HEK293T (cell line): ENCODE measurements around the gene ARMC6.

ENCODE experiments used
- CTCF ChIA-PET: fragments of 350-600 bp; formaldehyde crosslinking; extraction: SDS; loops from one replicate; lab custom pipeline; 2021; ENCODE audit warnings: antibody characterized with exemption, inconsistent platforms; lab: Yijun Ruan, JAX
- POLR2A ChIA-PET: fragments of 350-600 bp; formaldehyde crosslinking; extraction: SDS; loops from one replicate; lab custom pipeline; 2020; ENCODE audit warnings: antibody characterized with exemption, inconsistent platforms; lab: Yijun Ruan, JAX
- DNase-seq: peaks from one replicate; pipeline ENCODE4 v3.0.0; 2012; ENCODE audit warnings: mixed read lengths; ENCODE audit errors: extremely low spot score
- ARNT ChIP-seq: fragments of 450-650 bp; IDR thresholded peaks from 2 replicates; pipeline ENCODE4 v1.6.1; 2017; ENCODE audit warnings: mild to moderate bottlenecking
- BHLHE40 ChIP-seq: fragments of 450-650 bp; IDR thresholded peaks from 2 replicates; pipeline ENCODE4 v1.6.1; 2016; ENCODE audit warnings: mild to moderate bottlenecking, moderate library complexity, borderline replicate concordance
- CTBP1 ChIP-seq: fragments of 450-650 bp; IDR thresholded peaks from 2 replicates; pipeline ENCODE4 v1.6.1; 2016; ENCODE audit warnings: borderline replicate concordance
- ELF4 ChIP-seq: fragments of 450-650 bp; IDR thresholded peaks from 2 replicates; pipeline ENCODE4 v1.6.1; 2017; ENCODE audit warnings: antibody characterized with exemption
- FOXA1 ChIP-seq: fragments of 450-650 bp; IDR thresholded peaks from 2 replicates; pipeline ENCODE4 v1.6.1; 2016; ENCODE audit warnings: mild to moderate bottlenecking
- FOXK2 ChIP-seq: fragments of 450-650 bp; IDR thresholded peaks from 2 replicates; pipeline ENCODE4 v1.6.1; 2016; ENCODE audit warnings: mild to moderate bottlenecking
- FOXM1 ChIP-seq: fragments of 450-650 bp; IDR thresholded peaks from 2 replicates; pipeline ENCODE4 v1.6.1; 2017; ENCODE audit warnings: mild to moderate bottlenecking, borderline replicate concordance
- HDGF ChIP-seq: fragments of 450-650 bp; IDR thresholded peaks from 2 replicates; pipeline ENCODE4 v1.6.1; 2017; ENCODE audit warnings: antibody characterized with exemption, borderline replicate concordance
- L3MBTL2 ChIP-seq: fragments of 450-650 bp; conservative IDR thresholded peaks from 2 replicates; pipeline ENCODE4 v1.6.1; 2016; ENCODE audit warnings: mild to moderate bottlenecking
- LEF1 ChIP-seq: fragments of 450-650 bp; IDR thresholded peaks from 2 replicates; pipeline ENCODE4 v1.6.1; 2017; ENCODE audit warnings: mild to moderate bottlenecking, borderline replicate concordance
- NFRKB ChIP-seq: fragments of 450-650 bp; IDR thresholded peaks from 2 replicates; pipeline ENCODE4 v1.6.1; 2016; ENCODE audit warnings: mild to moderate bottlenecking, moderate library complexity
- PKNOX1 ChIP-seq: fragments of 450-650 bp; IDR thresholded peaks from 2 replicates; pipeline ENCODE4 v1.6.1; 2016
- SUZ12 ChIP-seq: fragments of 450-650 bp; IDR thresholded peaks from 2 replicates; pipeline ENCODE4 v1.6.1; 2016; ENCODE audit warnings: mild to moderate bottlenecking
- TARDBP ChIP-seq: fragments of 450-650 bp; IDR thresholded peaks from 2 replicates; pipeline ENCODE4 v1.6.1; 2016
- ZNF384 ChIP-seq: fragments of 450-650 bp; IDR thresholded peaks from 2 replicates; pipeline ENCODE4 v1.6.1; 2016

The ARMC6 gene

GRCh38 chr19:19054315-19054938, 21.0 kb downstream of the ARMC6 start:
- TF ChIP-seq NFRKB = no peak
- no peak for TF ChIP-seq L3MBTL2
- TF ChIP-seq HDGF = no peak
- no peak for TF ChIP-seq SUZ12
- no peak for TF ChIP-seq FOXM1
- no peak for TF ChIP-seq FOXK2
- no peak for TF ChIP-seq FOXA1
- no peak for TF ChIP-seq BHLHE40
- no peak for TF ChIP-seq ZNF384
- ChIA-PET POLR2A (no interaction called here), CTCF (interaction anchor here (0.8 kb wide), 1 partner anchor 8 kb away, joined by 4 read pairs; no protein-coding TSS in a partner anchor)
- DNase-seq = no peak

- TF ChIP-seq FOXM1 (no peak), ZNF384 (no peak), L3MBTL2 (no peak), ELF4 (no peak)
- POLR2A ChIA-PET = no interaction called here
- CTCF ChIA-PET = no interaction called here
- no peak for DNase-seq
Measured at GRCh38 chr19:19054939-19055440, 21.6 kb downstream of the ARMC6 start.

- no peak for DNase-seq
- ChIA-PET CTCF (no interaction called here), POLR2A (no interaction called here)
- TF ChIP-seq CTBP1 = no peak
Measured at GRCh38 chr19:19055701-19056100, 22.3 kb downstream of the ARMC6 start.

GRCh38 chr19:19056636-19057275, 23.4 kb downstream of the ARMC6 start:
- ChIA-PET POLR2A (no interaction called here), CTCF (no interaction called here)
- DNase-seq = no peak
- TF ChIP-seq ARNT (no peak), HDGF (no peak), SUZ12 (no peak), LEF1 (no peak), FOXK2 (no peak), L3MBTL2 (no peak), ZNF384 (no peak), TARDBP (no peak)

- ChIA-PET CTCF (no interaction called here), POLR2A (no interaction called here)
- no peak for DNase-seq
- no peak for TF ChIP-seq HDGF
Measured at GRCh38 chr19:19057317-19057716, 23.9 kb downstream of the ARMC6 start.

- ChIA-PET CTCF (no interaction called here), POLR2A (no interaction called here)
- no peak for DNase-seq
- TF ChIP-seq PKNOX1 (no peak), LEF1 (no peak)
Measured at GRCh38 chr19:19057720-19058119, 24.3 kb downstream of the ARMC6 start.

- TF ChIP-seq NFRKB = no peak
- POLR2A ChIA-PET = interaction anchor here (1.0 kb wide), 1 partner anchor 46 kb away, joined by 3 read pairs; no protein-coding TSS in a partner anchor
- DNase-seq = no peak
- CTCF ChIA-PET = no interaction called here
Measured at GRCh38 chr19:19059018-19059836, 25.8 kb downstream of the ARMC6 start.

GRCh38 chr19:19059837-19060611, 26.6 kb downstream of the ARMC6 start:
- DNase-seq = no peak
- no peak for TF ChIP-seq ELF4
- no peak for TF ChIP-seq ZNF384
- no peak for TF ChIP-seq FOXA1
- TF ChIP-seq CTBP1 = no peak
- CTCF ChIA-PET = no interaction called here

More at GRCh38 chr19:19059837-19060611, 26.6 kb downstream of the ARMC6 start:
- POLR2A ChIA-PET = interaction anchor here (1.0 kb wide), 1 partner anchor 45 kb away, joined by 3 read pairs; no protein-coding TSS in a partner anchor
